Lower leg skin (tissue), 4 donors: ENCODE measurements around the gene LYZL4. TPM values are rescaled to one million over a fixed set of nuclear protein-coding genes. Genes with fewer than 3 reads are reported as not detected.

Source experiments
- DNase-seq, 2 donors: peaks; one replicate each; pipeline ENCODE4 v3.0.0-alpha.2; 2019; ENCODE audit warnings: low spot score in 2 of 2
- H3K4me3 ChIP-seq: fragments of 200-600 bp; sonication (generic); 2 replicates; pipeline ENCODE4 v1.5.1; 2017; ENCODE audit warnings: mild to moderate bottlenecking, low read depth; ENCODE audit not compliant: poor library complexity, severe bottlenecking
- CTCF ChIP-seq, 3 donors: fragments of 450-650 bp; IDR thresholded peaks; one replicate each; pipeline ENCODE4 v1.5.1; 2016; ENCODE audit warnings: antibody characterized with exemption in 3 of 3, mild to moderate bottlenecking in 3 of 3, moderate library complexity in 2 of 3
- POLR2A ChIP-seq, 2 donors: fragments of 450-650 bp; IDR thresholded peaks; one replicate each; pipeline ENCODE4 v1.6.1; 2016 to 2017; ENCODE audit warnings: antibody characterized with exemption in 2 of 2, mild to moderate bottlenecking in 1 of 2, moderate library complexity in 1 of 2
- WGBS, 2 donors: methylation state at CpG; one replicate each; pipeline ENCODE4 v1.1.5; 2018; 5-methylcytosine and 5-hydroxymethylcytosine counted together
- intact Hi-C: fragments of 100-400 bp; cut with DNase I; formaldehyde crosslinking; loops from one replicate; pipeline ENCODE4 v1.15.0; 2023; ENCODE audit warnings: low total_unique reads
- total RNA-seq, 4 donors: library from RNA; depleted of rRNA; stranded (reverse); fragments of >200 nt; gene quantifications; one replicate each; pipeline ENCODE4 v1.1.0, GENCODE V29; 2016

Gene LYZL4
- total RNA-seq, 4 donors from 2014 or later: not detected

DNA sequence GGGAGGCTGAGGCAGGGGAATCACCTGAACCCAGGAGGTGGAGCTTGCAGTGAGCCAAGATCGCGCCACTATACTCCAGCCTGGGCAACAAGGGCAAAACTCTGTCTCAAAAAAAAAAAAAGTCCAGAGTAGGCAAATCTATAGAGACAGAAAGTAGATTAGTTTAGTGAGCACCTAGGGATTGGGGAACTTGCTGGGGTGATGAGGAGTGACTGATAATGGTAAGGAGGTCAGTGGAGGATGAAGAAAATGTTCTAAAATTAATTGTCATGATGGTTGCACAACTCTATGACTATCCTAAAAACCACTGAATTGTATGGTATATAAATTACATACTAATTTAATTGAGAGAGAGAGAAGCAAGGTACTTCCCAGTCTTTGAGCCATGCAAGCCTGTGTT lies 27.8 kb upstream of the LYZL4 start:
- intact Hi-C loops: no loop called here
- TF ChIP-seq POLR2A (IDR thresholded peaks at IDR 0.05) (no peak), CTCF (IDR thresholded peaks at IDR 0.05) (no peak)

DNA sequence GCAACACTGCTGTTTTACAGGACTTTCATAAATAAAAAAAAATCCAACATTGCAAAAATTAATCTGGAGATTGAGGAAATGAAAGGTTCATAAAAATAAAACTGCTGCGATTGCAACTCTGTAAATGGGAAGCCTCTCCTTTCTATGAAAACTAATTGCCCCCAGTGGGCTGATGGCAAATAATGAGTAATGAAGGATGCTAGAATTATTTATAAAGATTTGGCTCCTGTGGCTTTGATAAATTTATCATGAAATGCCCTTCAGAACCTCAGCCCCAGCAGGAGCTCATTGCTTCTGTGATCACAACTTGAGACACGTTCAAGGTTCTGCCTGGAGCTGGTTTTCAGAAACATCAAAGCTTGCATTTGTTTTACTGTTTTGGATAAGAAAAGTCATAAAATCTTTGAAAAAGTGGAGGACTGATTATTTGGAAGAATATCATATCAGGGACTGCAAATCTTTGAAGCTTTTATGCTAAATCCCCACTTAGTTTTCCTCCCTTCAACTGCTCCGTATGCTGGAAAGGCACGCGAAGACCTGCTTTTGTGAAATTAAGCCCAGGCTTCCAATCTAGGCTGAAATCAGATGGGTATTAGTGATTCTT lies 24.5 kb upstream of the LYZL4 start:
- H3K4me3 ChIP-seq: no peak overlapping the region
- intact Hi-C loops: no loop called here
- no peak for DNase-seq
- WGBS, 2 donors: 60 to 62% methylated on average over 5 of the region's 5 CpGs
- TF ChIP-seq CTCF (IDR thresholded peaks at IDR 0.05) (no peak), POLR2A (IDR thresholded peaks at IDR 0.05) (no peak)

More for the DNA sequence above, 27.8 kb upstream of the LYZL4 start:
- DNase-seq: no peak
- no peak overlapping the region for H3K4me3 ChIP-seq
- 85 to 90% methylated on average over 2 of the region's 2 CpGs for WGBS, 2 donors

DNA sequence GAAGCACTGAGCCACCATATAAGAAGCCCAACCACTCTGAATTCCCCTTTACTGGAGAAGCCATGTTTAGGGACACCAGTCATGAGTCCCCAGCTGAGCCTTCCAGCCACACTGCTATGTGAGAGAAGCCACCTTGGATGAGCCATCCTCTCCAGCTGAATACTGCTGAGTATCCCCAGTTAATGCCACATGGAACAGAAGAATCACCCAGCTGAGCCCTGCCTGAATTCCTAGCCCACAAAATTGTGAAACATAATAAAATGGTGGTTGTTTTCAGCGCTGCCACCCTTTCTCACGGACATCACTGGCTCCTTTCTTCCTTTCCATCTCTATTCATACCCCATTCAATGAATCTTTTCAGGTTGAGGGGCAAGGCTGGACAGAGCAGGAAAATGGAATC lies 22.1 kb upstream of the LYZL4 start:
- TF ChIP-seq CTCF (IDR thresholded peaks at IDR 0.05): no peak
- TF ChIP-seq POLR2A (IDR thresholded peaks at IDR 0.05): no peak
- no peak overlapping the region for H3K4me3 ChIP-seq
- 92 to 96% methylated on average over 2 of the region's 2 CpGs for WGBS, 2 donors
- intact Hi-C loops: no loop called here
- no peak for DNase-seq

- TF ChIP-seq CTCF (IDR thresholded peaks at IDR 0.05) (no peak), POLR2A (IDR thresholded peaks at IDR 0.05) (no peak)
- no peak overlapping the region for H3K4me3 ChIP-seq
- intact Hi-C loops: no loop called here
- WGBS, 2 donors: 63 to 70% methylated on average over 7 of the region's 7 CpGs
- DNase-seq: no peak
Observed at GRCh38 chr3:42430781-42431532, 20.5 kb upstream of the LYZL4 start.

- no peak overlapping the region for H3K4me3 ChIP-seq
- intact Hi-C loops: no loop called here
- 39 to 46% methylated on average over 2 of the region's 2 CpGs for WGBS, 2 donors
- TF ChIP-seq POLR2A (IDR thresholded peaks at IDR 0.05): no peak
- TF ChIP-seq CTCF (IDR thresholded peaks at IDR 0.05): no peak
- no peak for DNase-seq
Observed at GRCh38 chr3:42428830-42429229, 18.4 kb upstream of the LYZL4 start.
